HEK293 (cell line): ENCODE results near the gene BRD3OS.

Experiments used
- PBX3 ChIP-seq: sonication (generic); formaldehyde crosslinking; IDR thresholded peaks from 2 replicates; pipeline ENCODE4 v1.8.1; 2022; ENCODE audit warnings: mild to moderate bottlenecking, moderate library complexity, missing genetic modification reagents
- SALL2 ChIP-seq: fragments of 450-650 bp; formaldehyde crosslinking; IDR thresholded peaks from 2 replicates; pipeline ENCODE4 v1.5.0; 2017; ENCODE audit warnings: missing biosample characterization, mild to moderate bottlenecking, missing genetic modification characterization, borderline replicate concordance
- ZBTB17 ChIP-seq: fragments of 450-650 bp; formaldehyde crosslinking; IDR thresholded peaks from 2 replicates; pipeline ENCODE4 v1.5.1; 2016; ENCODE audit warnings: missing biosample characterization, missing genetic modification characterization
- ZNF133 ChIP-seq: fragments of 450-650 bp; formaldehyde crosslinking; IDR thresholded peaks from 2 replicates; pipeline ENCODE4 v1.5.1; 2016; ENCODE audit warnings: missing biosample characterization, missing genetic modification characterization
- ZNF335 ChIP-seq: fragments of 450-650 bp; formaldehyde crosslinking; conservative IDR thresholded peaks from 2 replicates; pipeline ENCODE4 v1.5.1; 2016; ENCODE audit warnings: missing biosample characterization, missing genetic modification characterization
- ZNF521 ChIP-seq: fragments of 450-650 bp; formaldehyde crosslinking; IDR thresholded peaks from 2 replicates; pipeline ENCODE4 v1.5.1; 2017; ENCODE audit warnings: missing biosample characterization, mild to moderate bottlenecking, missing genetic modification characterization
- ZNF596 ChIP-seq: fragments of 450-650 bp; IDR thresholded peaks from 2 replicates; pipeline ENCODE4 v1.5.0; 2018; ENCODE audit warnings: missing biosample characterization, mild to moderate bottlenecking, missing genetic modification characterization, moderate library complexity
- ZNF645 ChIP-seq: fragments of 450-650 bp; formaldehyde crosslinking; IDR thresholded peaks from 2 replicates; pipeline ENCODE4; 2016; ENCODE audit warnings: missing biosample characterization, missing genetic modification characterization
- ZNF776 ChIP-seq: fragments of 450-650 bp; formaldehyde crosslinking; IDR thresholded peaks from 2 replicates; pipeline ENCODE4 v1.5.0; 2017; ENCODE audit warnings: missing biosample characterization, missing genetic modification characterization, borderline replicate concordance
- ZNF777 ChIP-seq: fragments of 450-650 bp; formaldehyde crosslinking; IDR thresholded peaks from 2 replicates; pipeline ENCODE4 v1.5.1; 2017; ENCODE audit warnings: missing biosample characterization, missing genetic modification characterization, borderline replicate concordance
- ZNF837 ChIP-seq: fragments of 450-650 bp; formaldehyde crosslinking; IDR thresholded peaks from 2 replicates; pipeline ENCODE4 v1.5.1; 2016; ENCODE audit warnings: missing biosample characterization, missing genetic modification characterization
- TF ChIP-seq, protein P1 (sequence below): fragments of 450-650 bp; formaldehyde crosslinking; IDR thresholded peaks from 2 replicates; pipeline ENCODE4 v1.5.1; 2016; ENCODE audit warnings: missing biosample characterization, missing genetic modification characterization, borderline replicate concordance
- TF ChIP-seq, protein P2 (sequence below): fragments of 450-650 bp; formaldehyde crosslinking; optimal IDR thresholded peaks from 2 replicates; pipeline ENCODE3; 2016; ENCODE audit warnings: missing biosample characterization, mild to moderate bottlenecking, missing genetic modification characterization
- TF ChIP-seq, protein P3 (sequence below): fragments of 450-650 bp; formaldehyde crosslinking; IDR thresholded peaks from 2 replicates; pipeline ENCODE4 v1.5.1; 2016; ENCODE audit warnings: missing biosample characterization, missing genetic modification characterization

The BRD3OS gene

GRCh38 chr9:134066913-134067851, 41.9 kb downstream of the BRD3OS start (continued):
- TF ChIP-seq ZNF596 (tag by site-specific recombination) (no peak), ZNF335 (peak; percentile 14; the same call in 1 of the 2 replicates), ZNF521 (no peak), ZNF776 (tag by site-specific recombination) (no peak), ZNF777 (tag by site-specific recombination) (no peak), ZBTB17 (tag by site-specific recombination) (no peak), ZNF133 (tag by site-specific recombination) (no peak), ZNF837 (tag by site-specific recombination) (no peak), ZNF645 (tag by site-specific recombination) (no peak), SALL2 (tag by site-specific recombination) (no peak), PBX3 (peak; percentile 46; the same call in 1 of the 2 replicates)
- TF ChIP-seq, protein P1, sequence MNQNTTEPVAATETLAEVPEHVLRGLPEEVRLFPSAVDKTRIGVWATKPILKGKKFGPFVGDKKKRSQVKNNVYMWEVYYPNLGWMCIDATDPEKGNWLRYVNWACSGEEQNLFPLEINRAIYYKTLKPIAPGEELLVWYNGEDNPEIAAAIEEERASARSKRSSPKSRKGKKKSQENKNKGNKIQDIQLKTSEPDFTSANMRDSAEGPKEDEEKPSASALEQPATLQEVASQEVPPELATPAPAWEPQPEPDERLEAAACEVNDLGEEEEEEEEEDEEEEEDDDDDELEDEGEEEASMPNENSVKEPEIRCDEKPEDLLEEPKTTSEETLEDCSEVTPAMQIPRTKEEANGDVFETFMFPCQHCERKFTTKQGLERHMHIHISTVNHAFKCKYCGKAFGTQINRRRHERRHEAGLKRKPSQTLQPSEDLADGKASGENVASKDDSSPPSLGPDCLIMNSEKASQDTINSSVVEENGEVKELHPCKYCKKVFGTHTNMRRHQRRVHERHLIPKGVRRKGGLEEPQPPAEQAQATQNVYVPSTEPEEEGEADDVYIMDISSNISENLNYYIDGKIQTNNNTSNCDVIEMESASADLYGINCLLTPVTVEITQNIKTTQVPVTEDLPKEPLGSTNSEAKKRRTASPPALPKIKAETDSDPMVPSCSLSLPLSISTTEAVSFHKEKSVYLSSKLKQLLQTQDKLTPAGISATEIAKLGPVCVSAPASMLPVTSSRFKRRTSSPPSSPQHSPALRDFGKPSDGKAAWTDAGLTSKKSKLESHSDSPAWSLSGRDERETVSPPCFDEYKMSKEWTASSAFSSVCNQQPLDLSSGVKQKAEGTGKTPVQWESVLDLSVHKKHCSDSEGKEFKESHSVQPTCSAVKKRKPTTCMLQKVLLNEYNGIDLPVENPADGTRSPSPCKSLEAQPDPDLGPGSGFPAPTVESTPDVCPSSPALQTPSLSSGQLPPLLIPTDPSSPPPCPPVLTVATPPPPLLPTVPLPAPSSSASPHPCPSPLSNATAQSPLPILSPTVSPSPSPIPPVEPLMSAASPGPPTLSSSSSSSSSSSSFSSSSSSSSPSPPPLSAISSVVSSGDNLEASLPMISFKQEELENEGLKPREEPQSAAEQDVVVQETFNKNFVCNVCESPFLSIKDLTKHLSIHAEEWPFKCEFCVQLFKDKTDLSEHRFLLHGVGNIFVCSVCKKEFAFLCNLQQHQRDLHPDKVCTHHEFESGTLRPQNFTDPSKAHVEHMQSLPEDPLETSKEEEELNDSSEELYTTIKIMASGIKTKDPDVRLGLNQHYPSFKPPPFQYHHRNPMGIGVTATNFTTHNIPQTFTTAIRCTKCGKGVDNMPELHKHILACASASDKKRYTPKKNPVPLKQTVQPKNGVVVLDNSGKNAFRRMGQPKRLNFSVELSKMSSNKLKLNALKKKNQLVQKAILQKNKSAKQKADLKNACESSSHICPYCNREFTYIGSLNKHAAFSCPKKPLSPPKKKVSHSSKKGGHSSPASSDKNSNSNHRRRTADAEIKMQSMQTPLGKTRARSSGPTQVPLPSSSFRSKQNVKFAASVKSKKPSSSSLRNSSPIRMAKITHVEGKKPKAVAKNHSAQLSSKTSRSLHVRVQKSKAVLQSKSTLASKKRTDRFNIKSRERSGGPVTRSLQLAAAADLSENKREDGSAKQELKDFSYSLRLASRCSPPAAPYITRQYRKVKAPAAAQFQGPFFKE (tag by site-specific recombination) = no peak
- TF ChIP-seq, protein P2, sequence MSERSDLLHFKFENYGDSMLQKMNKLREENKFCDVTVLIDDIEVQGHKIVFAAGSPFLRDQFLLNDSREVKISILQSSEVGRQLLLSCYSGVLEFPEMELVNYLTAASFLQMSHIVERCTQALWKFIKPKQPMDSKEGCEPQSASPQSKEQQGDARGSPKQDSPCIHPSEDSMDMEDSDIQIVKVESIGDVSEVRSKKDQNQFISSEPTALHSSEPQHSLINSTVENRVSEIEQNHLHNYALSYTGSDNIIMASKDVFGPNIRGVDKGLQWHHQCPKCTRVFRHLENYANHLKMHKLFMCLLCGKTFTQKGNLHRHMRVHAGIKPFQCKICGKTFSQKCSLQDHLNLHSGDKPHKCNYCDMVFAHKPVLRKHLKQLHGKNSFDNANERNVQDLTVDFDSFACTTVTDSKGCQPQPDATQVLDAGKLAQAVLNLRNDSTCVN (tag by site-specific recombination) = peak; percentile 66
- TF ChIP-seq, protein P3, sequence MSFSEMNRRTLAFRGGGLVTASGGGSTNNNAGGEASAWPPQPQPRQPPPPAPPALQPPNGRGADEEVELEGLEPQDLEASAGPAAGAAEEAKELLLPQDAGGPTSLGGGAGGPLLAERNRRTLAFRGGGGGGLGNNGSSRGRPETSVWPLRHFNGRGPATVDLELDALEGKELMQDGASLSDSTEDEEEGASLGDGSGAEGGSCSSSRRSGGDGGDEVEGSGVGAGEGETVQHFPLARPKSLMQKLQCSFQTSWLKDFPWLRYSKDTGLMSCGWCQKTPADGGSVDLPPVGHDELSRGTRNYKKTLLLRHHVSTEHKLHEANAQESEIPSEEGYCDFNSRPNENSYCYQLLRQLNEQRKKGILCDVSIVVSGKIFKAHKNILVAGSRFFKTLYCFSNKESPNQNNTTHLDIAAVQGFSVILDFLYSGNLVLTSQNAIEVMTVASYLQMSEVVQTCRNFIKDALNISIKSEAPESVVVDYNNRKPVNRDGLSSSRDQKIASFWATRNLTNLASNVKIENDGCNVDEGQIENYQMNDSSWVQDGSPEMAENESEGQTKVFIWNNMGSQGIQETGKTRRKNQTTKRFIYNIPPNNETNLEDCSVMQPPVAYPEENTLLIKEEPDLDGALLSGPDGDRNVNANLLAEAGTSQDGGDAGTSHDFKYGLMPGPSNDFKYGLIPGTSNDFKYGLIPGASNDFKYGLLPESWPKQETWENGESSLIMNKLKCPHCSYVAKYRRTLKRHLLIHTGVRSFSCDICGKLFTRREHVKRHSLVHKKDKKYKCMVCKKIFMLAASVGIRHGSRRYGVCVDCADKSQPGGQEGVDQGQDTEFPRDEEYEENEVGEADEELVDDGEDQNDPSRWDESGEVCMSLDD (tag by site-specific recombination) = peak; percentile 66; the same call in 1 of the 2 replicates
